ENCODE results near the gene PLXNA4.
A peak's percentile ranks its signal among the peaks of the same experiment; 100 is the strongest.

Gene PLXNA4

DNA sequence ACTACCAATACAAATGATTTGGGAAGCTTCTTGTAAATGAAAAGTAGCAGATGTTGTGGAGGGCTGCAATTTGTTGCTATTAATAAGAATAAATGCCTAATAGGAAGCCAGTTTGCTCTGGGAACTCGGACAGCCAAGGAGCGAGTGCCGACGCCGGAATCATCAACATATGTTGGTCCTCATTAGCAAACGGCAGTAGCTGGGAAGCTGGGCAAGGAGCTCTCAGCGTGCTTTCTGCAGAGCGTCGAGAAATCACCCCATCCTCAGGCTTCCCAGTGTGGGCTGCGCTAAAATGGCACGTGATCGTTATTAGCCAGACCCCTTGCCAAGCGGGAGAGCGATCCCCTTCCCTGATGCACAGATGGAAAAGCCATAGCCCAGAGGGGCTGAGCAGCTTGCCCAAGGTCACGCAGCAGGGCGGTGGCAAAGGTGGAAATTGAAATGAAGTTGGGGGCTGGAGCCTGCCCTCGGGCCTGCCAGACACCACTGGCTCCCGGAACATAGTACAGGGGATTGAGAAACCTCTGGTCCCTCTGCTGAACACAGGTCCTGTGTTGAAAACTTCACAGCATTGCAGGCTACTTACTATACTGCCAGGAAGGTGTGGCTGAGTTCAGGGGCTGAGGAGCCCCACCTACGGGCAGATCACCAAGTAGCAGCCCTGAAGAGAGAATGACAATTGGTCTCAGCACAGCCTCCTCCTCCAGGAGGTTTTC is 326.9 kb downstream of the PLXNA4 start:
- intact Hi-C loops (cut with DNase I): no loop called here
- DNase-seq: no peak

- DNase-seq: no peak
- intact Hi-C loops (cut with DNase I): no loop called here
Measured at GRCh38 chr7:132248841-132249240, 327.4 kb downstream of the PLXNA4 start.

- intact Hi-C loops (cut with DNase I): no loop called here
Measured at GRCh38 chr7:132247995-132248618, 328.2 kb downstream of the PLXNA4 start.

GRCh38 chr7:132246591-132246990 is 329.7 kb downstream of the PLXNA4 start:
- DNase-seq: no peak
- intact Hi-C loops (cut with DNase I): no loop called here

More at GRCh38 chr7:132247995-132248618, 328.2 kb downstream of the PLXNA4 start:
- peak in 1 of 42 donors; percentile 12 for DNase-seq

GRCh38 chr7:132245539-132245938 is 330.7 kb downstream of the PLXNA4 start:
- DNase-seq: no peak
- intact Hi-C loops (cut with DNase I): no loop called here

DNA sequence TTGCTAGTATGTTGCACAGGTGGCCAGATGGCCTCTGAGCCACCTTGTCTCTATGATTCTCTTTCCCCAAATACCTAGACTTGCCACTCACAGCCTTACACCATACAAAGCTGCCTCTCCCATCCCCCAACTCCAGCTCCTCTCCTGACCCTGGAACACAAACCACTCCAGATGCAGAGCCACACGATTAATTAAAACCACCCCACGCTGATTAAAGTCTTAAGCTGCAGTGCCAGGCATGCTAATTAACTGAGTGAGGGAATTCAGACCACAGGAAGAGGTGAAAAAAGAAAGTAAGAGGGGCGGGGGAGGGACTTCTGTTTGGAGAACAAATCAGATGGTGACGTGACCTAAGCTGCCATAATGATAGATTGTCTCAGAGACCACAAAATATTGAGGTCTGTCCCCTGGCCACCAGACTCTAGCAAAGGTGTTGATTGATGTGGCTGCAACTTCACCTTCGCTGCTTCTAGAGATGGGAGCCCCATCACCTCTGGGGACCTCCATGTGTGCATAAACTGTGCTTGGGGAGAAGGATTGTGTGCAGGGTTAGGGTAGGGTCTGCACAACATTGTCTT is 331.3 kb downstream of the PLXNA4 start:
- intact Hi-C loops (cut with DNase I): no loop called here
- DNase-seq: no peak

DNA sequence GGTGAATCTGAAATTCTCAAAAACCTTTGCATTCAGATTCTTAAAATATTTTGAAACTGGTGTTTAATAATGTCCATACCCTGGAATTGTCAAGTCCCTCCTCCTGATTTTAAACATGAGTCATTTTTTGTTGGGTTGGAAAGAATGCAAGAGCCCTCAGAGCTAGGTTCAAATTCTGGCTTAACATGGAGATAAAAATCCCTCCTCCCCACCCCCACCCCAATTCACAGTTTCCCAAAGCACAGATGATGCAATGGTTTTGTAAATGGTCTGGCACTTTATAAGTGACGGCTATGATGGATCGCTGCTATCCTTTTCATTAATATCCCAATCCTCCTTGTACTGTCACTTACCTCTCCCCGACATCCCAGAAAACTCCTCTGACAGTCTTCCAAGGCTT is 332.8 kb downstream of the PLXNA4 start:
- DNase-seq: no peak

DNA sequence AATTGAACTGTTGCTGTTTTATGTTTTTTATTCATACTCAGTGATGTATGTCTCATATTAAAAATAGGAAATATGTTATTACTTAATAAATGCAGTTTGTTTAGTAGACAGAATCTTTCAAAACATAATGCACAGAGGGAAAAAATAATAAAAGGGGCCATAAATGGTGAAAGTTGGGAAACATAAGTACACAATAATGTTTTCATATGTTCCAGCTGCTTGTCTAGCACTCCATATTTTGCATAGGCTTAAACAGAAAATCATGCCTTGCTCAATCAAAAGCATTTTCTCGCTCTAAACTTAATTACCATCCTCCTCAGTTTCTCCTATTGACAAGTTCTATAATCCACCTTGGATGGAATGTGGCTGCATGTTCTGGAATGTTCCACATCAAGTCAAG is 333.2 kb downstream of the PLXNA4 start:
- intact Hi-C loops (cut with DNase I): no loop called here

More for the DNA sequence above, 332.8 kb downstream of the PLXNA4 start:
- intact Hi-C loops (cut with DNase I): no loop called here

DNA sequence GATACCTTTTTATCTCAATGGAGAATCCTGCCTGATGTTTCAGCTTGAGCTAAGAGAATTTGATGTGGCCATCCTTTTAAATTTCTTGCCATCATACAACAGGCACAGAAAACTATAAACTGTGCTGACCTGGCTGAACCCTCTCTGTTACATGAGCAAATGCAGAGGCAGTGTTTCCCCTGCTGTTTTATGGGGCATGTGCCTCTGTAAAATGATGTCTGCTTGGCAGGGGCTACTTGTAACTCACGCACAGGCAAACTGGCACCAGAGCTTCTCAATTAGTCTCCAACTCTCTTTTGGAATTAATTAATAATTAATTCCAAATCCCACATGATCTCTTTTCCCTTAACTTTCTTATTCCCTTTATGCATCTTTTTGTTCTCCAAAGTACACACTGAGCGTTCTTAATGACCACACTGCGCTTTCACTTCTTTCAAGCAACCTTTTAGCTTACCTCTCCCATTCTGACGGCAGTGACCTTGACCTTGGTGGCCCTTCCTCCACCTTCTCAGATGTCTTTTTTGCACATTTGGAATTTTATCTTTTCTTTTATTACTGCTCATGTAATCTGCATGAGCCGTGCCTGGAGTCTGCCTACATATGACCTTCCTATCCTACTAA is 334.0 kb downstream of the PLXNA4 start:
- DNase-seq: no peak
- intact Hi-C loops (cut with DNase I): no loop called here

More for the DNA sequence above, 333.2 kb downstream of the PLXNA4 start:
- no peak for DNase-seq

- intact Hi-C loops (cut with DNase I): no loop called here
- DNase-seq: no peak
Measured at GRCh38 chr7:132240821-132241422, 335.3 kb downstream of the PLXNA4 start.

GRCh38 chr7:132240262-132240661 is 336.0 kb downstream of the PLXNA4 start:
- peak in 1 of 42 donors; percentile 12 for DNase-seq
- intact Hi-C loops (cut with DNase I): no loop called here

- intact Hi-C loops (cut with DNase I): no loop called here
- DNase-seq: no peak
Measured at GRCh38 chr7:132239422-132239994, 336.8 kb downstream of the PLXNA4 start.

GRCh38 chr7:132234711-132235110 is 341.6 kb downstream of the PLXNA4 start:
- DNase-seq: no peak
- intact Hi-C loops (cut with DNase I): no loop called here

- intact Hi-C loops (cut with DNase I): no loop called here
Measured at GRCh38 chr7:132232406-132232805, 343.9 kb downstream of the PLXNA4 start.

GRCh38 chr7:132230462-132230861 is 345.8 kb downstream of the PLXNA4 start:
- intact Hi-C loops (cut with DNase I): no loop called here
- DNase-seq: no peak

More at GRCh38 chr7:132232406-132232805, 343.9 kb downstream of the PLXNA4 start:
- no peak for DNase-seq

- DNase-seq: no peak
- intact Hi-C loops (cut with DNase I): no loop called here
Measured at GRCh38 chr7:132228240-132228639, 348.0 kb downstream of the PLXNA4 start.

- no peak for DNase-seq
- intact Hi-C loops (cut with DNase I): no loop called here
Measured at GRCh38 chr7:132226957-132227290, 349.3 kb downstream of the PLXNA4 start.

- intact Hi-C loops (cut with DNase I): no loop called here
- DNase-seq: no peak
Measured at GRCh38 chr7:132226046-132226956, 350.0 kb downstream of the PLXNA4 start.
